ENCODE results near the gene C11orf71. TPM values are rescaled to one million over a fixed set of nuclear protein-coding genes. Genes with fewer than 3 reads are reported as not detected.

The C11orf71 gene
- total RNA-seq, 2 donors from 2014 or later = 13.1 to 14.3 TPM

DNA sequence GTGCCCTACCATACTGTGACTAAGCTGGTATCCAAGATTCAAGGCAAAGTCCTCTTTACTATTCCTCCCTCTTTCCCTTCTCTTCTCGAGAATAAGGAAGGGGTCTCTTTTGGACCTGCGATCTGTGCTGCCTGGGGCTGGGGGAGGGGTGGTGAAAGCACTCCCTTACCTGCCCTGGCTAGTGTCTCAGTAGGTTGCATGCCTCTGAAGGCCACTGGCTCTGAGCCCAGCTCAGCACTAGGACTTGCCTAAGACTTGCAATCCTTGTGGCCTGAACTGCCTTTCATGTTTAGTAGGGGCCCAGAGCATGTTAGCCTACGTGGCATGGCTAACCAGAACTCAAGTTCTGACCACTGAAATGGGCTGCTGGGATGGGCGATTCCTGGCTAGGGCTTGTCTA, 26.0 kb upstream of the C11orf71 start:
- H3K4me1 ChIP-seq = no peaks in the 10 kb centered on the region
- no peak overlapping the region for H3K9ac ChIP-seq (ENCODE audit: low read depth in 2 of 2, low read length in 2 of 2)
- TF ChIP-seq, protein P1, sequence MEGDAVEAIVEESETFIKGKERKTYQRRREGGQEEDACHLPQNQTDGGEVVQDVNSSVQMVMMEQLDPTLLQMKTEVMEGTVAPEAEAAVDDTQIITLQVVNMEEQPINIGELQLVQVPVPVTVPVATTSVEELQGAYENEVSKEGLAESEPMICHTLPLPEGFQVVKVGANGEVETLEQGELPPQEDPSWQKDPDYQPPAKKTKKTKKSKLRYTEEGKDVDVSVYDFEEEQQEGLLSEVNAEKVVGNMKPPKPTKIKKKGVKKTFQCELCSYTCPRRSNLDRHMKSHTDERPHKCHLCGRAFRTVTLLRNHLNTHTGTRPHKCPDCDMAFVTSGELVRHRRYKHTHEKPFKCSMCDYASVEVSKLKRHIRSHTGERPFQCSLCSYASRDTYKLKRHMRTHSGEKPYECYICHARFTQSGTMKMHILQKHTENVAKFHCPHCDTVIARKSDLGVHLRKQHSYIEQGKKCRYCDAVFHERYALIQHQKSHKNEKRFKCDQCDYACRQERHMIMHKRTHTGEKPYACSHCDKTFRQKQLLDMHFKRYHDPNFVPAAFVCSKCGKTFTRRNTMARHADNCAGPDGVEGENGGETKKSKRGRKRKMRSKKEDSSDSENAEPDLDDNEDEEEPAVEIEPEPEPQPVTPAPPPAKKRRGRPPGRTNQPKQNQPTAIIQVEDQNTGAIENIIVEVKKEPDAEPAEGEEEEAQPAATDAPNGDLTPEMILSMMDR (IDR thresholded peaks at IDR 0.05) = no peak
- DNase-seq = no peak
- H3K9me3 ChIP-seq = no peaks in the 10 kb centered on the region
- no peak overlapping the region for H3K4me3 ChIP-seq
- intact Hi-C loops (cut with DNase I) = no loop called here
- H3K27ac ChIP-seq = no peak overlapping the region
- H3K27me3 ChIP-seq = no peaks in the 10 kb centered on the region
- no peaks in the 10 kb centered on the region for H3K36me3 ChIP-seq

DNA sequence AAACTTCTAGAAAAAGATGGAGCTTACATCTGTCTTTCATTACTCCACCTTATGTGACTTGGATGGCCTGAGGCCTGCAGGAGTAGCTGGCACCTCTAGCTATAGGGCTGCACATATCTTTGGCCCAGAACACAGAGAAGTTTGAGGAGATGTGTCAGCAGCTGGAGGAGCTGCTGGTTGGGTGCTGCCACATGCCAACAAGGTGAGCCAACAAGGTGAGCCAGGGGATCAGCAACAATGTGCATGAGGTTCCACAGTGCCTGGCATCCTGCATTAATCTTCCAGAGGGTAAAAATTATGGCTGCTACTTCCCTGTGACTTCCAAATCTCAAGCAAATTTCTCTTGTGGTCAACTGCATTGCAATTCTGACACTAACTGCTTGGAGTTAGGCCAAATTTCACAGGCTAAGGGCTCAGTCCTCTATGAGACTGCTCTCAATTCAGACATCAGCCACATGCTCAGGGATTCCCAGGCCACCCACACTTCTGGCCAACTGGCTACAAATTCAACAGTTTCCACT, 16.2 kb upstream of the C11orf71 start:
- H3K9ac ChIP-seq (ENCODE audit: low read depth in 2 of 2, low read length in 2 of 2) = no peak overlapping the region
- no peaks in the 10 kb centered on the region for H3K9me3 ChIP-seq
- no peaks in the 10 kb centered on the region for H3K27me3 ChIP-seq
- H3K4me1 ChIP-seq = no peaks in the 10 kb centered on the region
- intact Hi-C loops (cut with DNase I) = no loop called here
- TF ChIP-seq, protein P1 (IDR thresholded peaks at IDR 0.05) = no peak
- DNase-seq = no peak
- H3K4me3 ChIP-seq = no peak overlapping the region
- H3K36me3 ChIP-seq = no peaks in the 10 kb centered on the region
- no peak overlapping the region for H3K27ac ChIP-seq

GRCh38 chr11:114413958-114414357, 13.6 kb upstream of the C11orf71 start:
- no peaks in the 10 kb centered on the region for H3K27me3 ChIP-seq

GRCh38 chr11:114412946-114413345, 12.6 kb upstream of the C11orf71 start:
- intact Hi-C loops (cut with DNase I) = no loop called here
- TF ChIP-seq, protein P1 (IDR thresholded peaks at IDR 0.05) = no peak
- H3K4me3 ChIP-seq = no peak overlapping the region

More at GRCh38 chr11:114413958-114414357, 13.6 kb upstream of the C11orf71 start:
- no peaks in the 10 kb centered on the region for H3K4me1 ChIP-seq
- no peaks in the 10 kb centered on the region for H3K36me3 ChIP-seq
- no peak overlapping the region for H3K9ac ChIP-seq (ENCODE audit: low read depth in 2 of 2, low read length in 2 of 2)
- no peak overlapping the region for H3K4me3 ChIP-seq
- no peak for DNase-seq
- no peaks in the 10 kb centered on the region for H3K9me3 ChIP-seq
- TF ChIP-seq, protein P1 (IDR thresholded peaks at IDR 0.05) = no peak
- intact Hi-C loops (cut with DNase I) = no loop called here
- H3K27ac ChIP-seq = no peak overlapping the region

GRCh38 chr11:114401311-114401710, 1.0 kb upstream of the C11orf71 start:
- TF ChIP-seq, protein P1 (IDR thresholded peaks at IDR 0.05) = no peak
- peak overlapping the region in 1 of 2 donors; percentile 99 for H3K9ac ChIP-seq (ENCODE audit: low read depth in 2 of 2, low read length in 2 of 2)
- H3K36me3 ChIP-seq = peaks cover 4% of the 10 kb centered on the region
- H3K9me3 ChIP-seq = no peaks in the 10 kb centered on the region
- peaks cover 9% of the 10 kb centered on the region for H3K4me1 ChIP-seq
- H3K4me3 ChIP-seq = peak overlapping the region; percentile 72
- intact Hi-C loops (cut with DNase I) = loop anchor here (5.0 to 10.0 kb wide), 2 partner anchors 36 to 57 kb away; partner anchors contain the start of gene REXO2
- no peaks in the 10 kb centered on the region for H3K27me3 ChIP-seq
- DNase-seq = no peak
- peak overlapping the region; percentile 98 for H3K27ac ChIP-seq

More at GRCh38 chr11:114412946-114413345, 12.6 kb upstream of the C11orf71 start:
- DNase-seq = no peak
- Histone ChIP-seq H3K9me3 (no peaks in the 10 kb centered on the region), H3K4me1 (no peaks in the 10 kb centered on the region), H3K9ac (ENCODE audit: low read depth in 2 of 2, low read length in 2 of 2) (no peak overlapping the region), H3K36me3 (no peaks in the 10 kb centered on the region), H3K27ac (no peak overlapping the region), H3K27me3 (no peaks in the 10 kb centered on the region)
